ENCODE results near the gene PRIMPOL. TPM values are rescaled to one million over a fixed set of nuclear protein-coding genes. Genes with fewer than 3 reads are reported as not detected.

PRIMPOL gene
- total RNA-seq = 30.1 TPM

GRCh38 chr4:184649026-184649970 lies at the start of gene PRIMPOL, which contains the start of gene CASP3:
TSS of gene PRIMPOL (plus strand) at chr4:184649738. CDS start at chr4:184657141, 7,403 bp downstream.
TSS of gene CASP3 (minus strand) at chr4:184649447. CDS start at chr4:184638453, 10,994 bp downstream.

GRCh38 chr4:184733654-184734524 lies 84.4 kb downstream of the PRIMPOL start, which contains the start of gene CENPU:
TSS of gene CENPU (minus strand) at chr4:184734096. CDS start at chr4:184734062, 34 bp downstream.

Other genes starting within 250 kb of the PRIMPOL start
- 45.0 TPM for gene IRF2, start 175.2 kb upstream of the PRIMPOL start, total RNA-seq
- 17.3 TPM for gene CASP3, start 291 bp upstream of the PRIMPOL start, total RNA-seq
- 10.8 TPM for gene CENPU, start 84.4 kb downstream of the PRIMPOL start, total RNA-seq
- 79.7 TPM for gene ACSL1, start 176.2 kb downstream of the PRIMPOL start, total RNA-seq